Measurements from ENCODE around the gene GABBR1. TPM values are rescaled to one million over a fixed set of nuclear protein-coding genes. Genes with fewer than 3 reads are reported as not detected.

GABBR1 gene
- total RNA-seq, 1 experiment from 2014 or later, result 146 TPM

DNA sequence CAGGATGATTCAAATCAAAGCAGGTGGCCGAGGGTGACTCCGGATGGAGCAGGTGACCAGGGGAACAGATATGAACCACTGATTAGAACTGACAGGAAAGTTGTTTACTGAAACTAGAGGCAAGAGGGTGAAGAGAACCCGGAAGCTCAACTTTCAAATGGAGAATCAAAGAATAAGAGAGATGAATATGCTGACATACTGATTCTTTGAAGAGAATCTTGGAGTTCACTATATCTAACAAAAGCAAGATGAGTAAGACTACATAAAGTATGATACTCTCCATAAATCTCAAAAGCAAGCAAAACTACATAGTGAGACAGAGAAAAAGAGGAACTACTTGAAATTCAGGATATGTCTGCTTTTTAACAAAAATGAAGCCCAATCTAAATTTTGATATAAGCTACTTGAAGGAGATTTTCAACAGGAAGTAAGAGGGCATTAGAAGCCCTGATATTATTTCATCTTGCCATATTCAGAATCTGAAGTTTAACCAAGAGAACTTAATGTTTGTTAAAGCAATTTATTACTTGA, 69.5 kb downstream of the GABBR1 start:
- Mint-ChIP-seq H3K9me3 (no peaks in the 10 kb centered on the region), H3K4me1 (peaks cover 13% of the 10 kb centered on the region in 2 experiments), H3K4me3 (no peak overlapping the region), H3K27me3 (ENCODE audit: low read depth) (peaks cover 26% of the 10 kb centered on the region), H3K27ac (no peak overlapping the region), H3K36me3 (ENCODE audit: insufficient read depth in 1 of 3, low read depth in 3 of 3) (no peaks in the 10 kb centered on the region; a peak in 2 of 7 replicates)
- Histone ChIP-seq H4K20me1 (ENCODE audit: control insufficient read depth, insufficient read depth, insufficient read length) (no peaks in the 10 kb centered on the region), H3K23ac (ENCODE audit: insufficient read length, low read depth, low read length) (no peak overlapping the region), H4K8ac (replicated peaks; ENCODE audit: insufficient read length, low read depth, low read length) (no peak overlapping the region), H3K79me1 (ENCODE audit: insufficient read depth, low read depth, low read length, poor library complexity, severe bottlenecking) (no peaks in the 10 kb centered on the region), H2BK120ac (ENCODE audit: low read depth, low read length, poor library complexity, severe bottlenecking) (no peak overlapping the region), H2AK5ac (ENCODE audit: insufficient read length, low read length) (no peak overlapping the region), H3K4ac (ENCODE audit: low read depth, low read length) (no peak overlapping the region), H2BK12ac (ENCODE audit: insufficient read length, low read depth, low read length) (no peak overlapping the region), H3K9me3 (ENCODE audit: control insufficient read depth, low read depth, low read length) (no peaks in the 10 kb centered on the region), H2AFZ (ENCODE audit: low read length) (no peak overlapping the region), H3K14ac (ENCODE audit: insufficient read depth, low read length) (no peak overlapping the region), H4K91ac (ENCODE audit: insufficient read length, low read depth, low read length) (no peak overlapping the region), H3K27me3 (ENCODE audit: insufficient read depth, low read length) (no peaks in the 10 kb centered on the region), H2BK20ac (ENCODE audit: low read depth, low read length, poor library complexity, severe bottlenecking) (no peak overlapping the region), H3K79me2 (ENCODE audit: insufficient read depth, low read length) (no peaks in the 10 kb centered on the region), H3K23me2 (ENCODE audit: insufficient read length, low read depth, low read length, poor library complexity, severe bottlenecking) (no peaks in the 10 kb centered on the region), H2BK15ac (ENCODE audit: low read depth, low read length) (no peak overlapping the region), H3T11ph (ENCODE audit: low read length) (no peak overlapping the region), H3K4me1 (ENCODE audit: insufficient read depth, low read length) (peaks cover 7% of the 10 kb centered on the region; the same call in 1 of the 2 replicates), H2BK5ac (ENCODE audit: insufficient read length, low read length) (no peak overlapping the region), H3K4me2 (ENCODE audit: insufficient read depth, insufficient read length, low read length) (no peak overlapping the region), H4K5ac (ENCODE audit: insufficient read length, low read depth, low read length) (no peak overlapping the region), H3K56ac (ENCODE audit: insufficient read length, low read depth, low read length) (no peak overlapping the region), H3K27ac (ENCODE audit: insufficient read length, low read depth, low read length) (no peak overlapping the region), H3K9ac (ENCODE audit: extremely low read depth, insufficient read length, low read length) (no peak overlapping the region), H3K18ac (ENCODE audit: insufficient read length, low read depth, low read length) (no peak overlapping the region)
- DNase-seq, result no peak
- TF ChIP-seq, protein P1, sequence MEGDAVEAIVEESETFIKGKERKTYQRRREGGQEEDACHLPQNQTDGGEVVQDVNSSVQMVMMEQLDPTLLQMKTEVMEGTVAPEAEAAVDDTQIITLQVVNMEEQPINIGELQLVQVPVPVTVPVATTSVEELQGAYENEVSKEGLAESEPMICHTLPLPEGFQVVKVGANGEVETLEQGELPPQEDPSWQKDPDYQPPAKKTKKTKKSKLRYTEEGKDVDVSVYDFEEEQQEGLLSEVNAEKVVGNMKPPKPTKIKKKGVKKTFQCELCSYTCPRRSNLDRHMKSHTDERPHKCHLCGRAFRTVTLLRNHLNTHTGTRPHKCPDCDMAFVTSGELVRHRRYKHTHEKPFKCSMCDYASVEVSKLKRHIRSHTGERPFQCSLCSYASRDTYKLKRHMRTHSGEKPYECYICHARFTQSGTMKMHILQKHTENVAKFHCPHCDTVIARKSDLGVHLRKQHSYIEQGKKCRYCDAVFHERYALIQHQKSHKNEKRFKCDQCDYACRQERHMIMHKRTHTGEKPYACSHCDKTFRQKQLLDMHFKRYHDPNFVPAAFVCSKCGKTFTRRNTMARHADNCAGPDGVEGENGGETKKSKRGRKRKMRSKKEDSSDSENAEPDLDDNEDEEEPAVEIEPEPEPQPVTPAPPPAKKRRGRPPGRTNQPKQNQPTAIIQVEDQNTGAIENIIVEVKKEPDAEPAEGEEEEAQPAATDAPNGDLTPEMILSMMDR (conservative IDR thresholded peaks at IDR 0.05), result no peak
- no CpG with 5 or more reads among the region's 3 CpGs for WGBS (ENCODE audit: extremely low coverage, insufficient read length, low lambda C conversion rate)
